Natural killer cell treated with Interleukin-12 subunit alpha and Interleukin-12 subunit beta and Interleukin-15 and Interleukin-18, amount 100 ng/mL, for 72 hours (primary cell): ENCODE results near the gene SCN3A. TPM values are rescaled to one million over a fixed set of nuclear protein-coding genes. Genes with fewer than 3 reads are reported as not detected.

ENCODE experiments used
- ATAC-seq, 2 donors: fragments of 150-1000 bp; cut with Tn5 transposase in 1 of 2; sonication (Bioruptor Pico), chemical (Tn5 transposase) in 1 of 2; 2 replicates each; pipeline ENCODE4 v1.10.0; 2021
- DNase-seq: peaks from one replicate; pipeline ENCODE4 v3.0.0; 2022; ENCODE audit warnings: low spot score
- H3K27ac Mint-ChIP-seq, 2 donors: 1 replicate in 1 of 2; 2 replicates in 1 of 2; pipeline ENCODE4 v1.8.0; 2022; ENCODE audit warnings: mixed read lengths in 2 of 2, mild to moderate bottlenecking in 1 of 2, moderate library complexity in 1 of 2
- H3K27me3 Mint-ChIP-seq, 2 donors: 1 replicate in 1 of 2; 2 replicates in 1 of 2; pipeline ENCODE4 v1.8.0; 2022; ENCODE audit warnings: mixed read lengths in 2 of 2
- H3K36me3 Mint-ChIP-seq: one replicate; pipeline ENCODE4 v1.8.0; 2022; ENCODE audit warnings: mixed read lengths
- H3K4me1 Mint-ChIP-seq, 2 donors: 1 replicate in 1 of 2; 2 replicates in 1 of 2; pipeline ENCODE4 v1.8.0; 2022; ENCODE audit warnings: low read depth in 2 of 2, mixed read lengths in 2 of 2, mild to moderate bottlenecking in 1 of 2
- H3K4me3 Mint-ChIP-seq: one replicate; pipeline ENCODE4 v1.8.0; 2022; ENCODE audit warnings: mixed read lengths
- H3K9me3 Mint-ChIP-seq: 2 replicates; pipeline ENCODE4 v1.8.0; 2022; ENCODE audit warnings: mixed read lengths
- total RNA-seq, 2 donors: library from RNA; stranded (reverse); gene quantifications; one replicate each; pipeline ENCODE4 v1.2.3, GENCODE V29; 2022

Gene SCN3A
- total RNA-seq, 2 donors from 2014 or later, result not detected

DNA sequence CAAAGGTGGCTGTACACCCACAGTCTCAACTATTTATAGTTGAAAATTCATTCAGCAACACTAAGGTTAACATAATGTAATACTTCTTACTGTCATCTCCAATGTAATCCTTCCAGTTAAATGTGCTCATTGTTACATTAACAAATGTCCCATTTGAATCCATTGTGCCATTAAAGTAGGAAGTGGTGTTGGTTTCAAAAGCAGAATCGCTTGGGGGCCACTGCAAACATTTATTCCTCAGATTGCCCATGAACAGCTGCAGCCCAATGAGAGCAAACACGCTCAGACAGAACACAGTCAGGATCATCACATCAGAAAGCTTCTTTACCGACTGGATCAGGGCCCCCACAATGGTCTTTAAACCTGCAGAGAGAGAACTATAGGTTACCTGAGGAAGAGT, 41.4 kb downstream of the SCN3A start:
- H3K36me3 Mint-ChIP-seq, result no peaks in the 10 kb centered on the region
- DNase-seq, result no peak
- H3K27ac Mint-ChIP-seq, result no peak overlapping the region
- ATAC-seq, result no peak
- no peaks in the 10 kb centered on the region for H3K27me3 Mint-ChIP-seq
- no peak overlapping the region for H3K4me3 Mint-ChIP-seq
- no peaks in the 10 kb centered on the region for H3K9me3 Mint-ChIP-seq
- H3K4me1 Mint-ChIP-seq, result no peaks in the 10 kb centered on the region

GRCh38 chr2:165161510-165161909, 42.3 kb downstream of the SCN3A start:
- no peak for ATAC-seq
- Mint-ChIP-seq H3K27me3 (no peaks in the 10 kb centered on the region), H3K9me3 (no peaks in the 10 kb centered on the region), H3K4me1 (no peaks in the 10 kb centered on the region), H3K4me3 (no peak overlapping the region), H3K36me3 (no peaks in the 10 kb centered on the region), H3K27ac (no peak overlapping the region)
- no peak for DNase-seq

DNA sequence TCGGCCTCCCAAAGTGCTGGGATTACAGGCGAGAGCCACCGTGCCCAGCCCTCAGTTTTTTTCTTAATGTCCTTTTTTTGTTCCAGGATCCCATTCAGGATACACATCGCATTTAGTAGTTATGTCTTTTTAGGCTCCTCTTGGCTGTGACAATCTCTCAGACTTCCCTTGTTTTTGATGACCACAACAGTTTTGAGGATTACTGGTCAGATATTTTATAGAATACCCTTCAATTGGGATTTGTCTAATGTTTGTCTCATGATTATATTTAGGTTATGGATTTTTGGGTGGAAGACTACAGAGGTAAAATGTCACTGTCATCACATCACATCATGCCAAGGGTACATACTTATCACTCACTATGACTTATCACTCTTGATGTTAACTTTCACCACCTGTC, 46.7 kb downstream of the SCN3A start:
- no peak overlapping the region for H3K27ac Mint-ChIP-seq
- H3K4me3 Mint-ChIP-seq, result no peak overlapping the region
- no peaks in the 10 kb centered on the region for H3K4me1 Mint-ChIP-seq
- ATAC-seq (no peak), DNase-seq (no peak)
- no peaks in the 10 kb centered on the region for H3K9me3 Mint-ChIP-seq
- no peaks in the 10 kb centered on the region for H3K36me3 Mint-ChIP-seq
- no peaks in the 10 kb centered on the region for H3K27me3 Mint-ChIP-seq

DNA sequence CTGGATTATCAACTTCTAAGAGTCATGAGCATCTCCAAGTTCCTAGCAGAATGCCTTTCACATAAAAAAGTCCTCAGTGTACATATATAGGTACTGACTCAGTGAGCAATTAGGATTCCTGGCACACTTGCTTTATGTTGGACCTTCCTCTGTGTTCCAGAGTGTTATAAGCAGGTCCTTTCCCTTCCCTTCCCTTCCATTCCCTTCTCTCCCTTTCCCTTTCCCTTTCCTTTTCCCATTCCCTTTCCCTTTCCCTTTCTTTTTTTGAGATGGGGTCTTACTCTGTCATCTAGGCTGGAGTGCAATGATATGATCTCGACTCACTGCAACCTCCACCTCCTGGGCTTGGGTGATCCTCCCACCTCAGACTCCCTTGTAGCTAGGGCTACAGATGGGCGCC, 48.7 kb downstream of the SCN3A start:
- ATAC-seq, result no peak
- H3K36me3 Mint-ChIP-seq, result no peaks in the 10 kb centered on the region
- H3K4me1 Mint-ChIP-seq, result no peaks in the 10 kb centered on the region
- H3K27me3 Mint-ChIP-seq, result no peaks in the 10 kb centered on the region
- no peak overlapping the region for H3K27ac Mint-ChIP-seq
- no peak for DNase-seq
- no peak overlapping the region for H3K4me3 Mint-ChIP-seq
- H3K9me3 Mint-ChIP-seq, result no peaks in the 10 kb centered on the region

GRCh38 chr2:165149439-165149838, 54.4 kb downstream of the SCN3A start:
- no peak overlapping the region for H3K27ac Mint-ChIP-seq
- H3K36me3 Mint-ChIP-seq, result no peaks in the 10 kb centered on the region
- H3K27me3 Mint-ChIP-seq, result peaks cover 0 to 3% of the 10 kb centered on the region in 2 donors
- H3K9me3 Mint-ChIP-seq, result no peaks in the 10 kb centered on the region
- no peaks in the 10 kb centered on the region for H3K4me1 Mint-ChIP-seq
- DNase-seq, result no peak
- H3K4me3 Mint-ChIP-seq, result no peak overlapping the region
- no peak for ATAC-seq

GRCh38 chr2:165147186-165148045, 56.4 kb downstream of the SCN3A start:
- Mint-ChIP-seq H3K27ac (no peak overlapping the region), H3K36me3 (no peaks in the 10 kb centered on the region), H3K9me3 (no peaks in the 10 kb centered on the region), H3K4me1 (no peaks in the 10 kb centered on the region), H3K4me3 (no peak overlapping the region), H3K27me3 (peaks cover 0 to 3% of the 10 kb centered on the region in 2 donors)
- ATAC-seq, result no peak
- DNase-seq, result no peak

- Mint-ChIP-seq H3K4me1 (no peaks in the 10 kb centered on the region), H3K27me3 (peaks cover 0 to 3% of the 10 kb centered on the region in 2 donors), H3K9me3 (no peaks in the 10 kb centered on the region), H3K27ac (no peak overlapping the region), H3K4me3 (no peak overlapping the region), H3K36me3 (no peaks in the 10 kb centered on the region)
- ATAC-seq, result no peak
- DNase-seq, result no peak
These were observed 59.5 kb downstream of the SCN3A start for GRCh38 chr2:165144315-165144714.

DNA sequence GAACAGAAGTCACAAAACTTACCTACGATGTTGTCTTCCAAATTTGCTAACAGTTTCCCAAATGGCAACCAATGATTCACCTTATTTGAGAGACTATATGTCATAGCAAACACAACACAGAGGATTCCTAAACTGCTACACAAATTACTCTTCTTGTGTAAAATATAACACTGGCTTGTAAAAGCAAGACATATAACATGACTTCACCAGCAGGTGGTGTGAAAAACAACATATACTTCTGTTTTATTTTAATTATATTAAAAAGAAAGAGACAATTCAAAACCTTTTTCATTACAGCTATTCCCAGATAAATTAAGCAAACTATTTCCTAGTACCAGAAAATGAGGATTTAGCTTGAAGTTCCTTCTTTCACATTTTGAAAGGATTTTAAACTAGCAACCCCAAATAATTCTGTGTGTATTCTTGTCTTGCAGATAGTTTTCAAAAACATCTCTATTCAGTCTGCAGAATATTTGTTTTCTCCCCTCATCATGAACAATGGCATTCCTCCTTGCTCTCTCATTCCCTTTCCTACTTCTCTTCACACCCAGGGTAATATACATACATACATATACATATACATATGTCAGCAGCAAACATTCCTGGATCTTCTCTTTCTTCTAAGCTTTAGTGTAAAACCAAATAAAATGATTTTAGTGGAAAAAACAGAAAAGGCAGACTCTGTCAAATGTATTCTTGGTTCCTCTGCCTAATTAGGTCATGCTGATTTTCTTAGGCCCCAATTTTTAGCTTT, 62.1 kb downstream of the SCN3A start:
- DNase-seq (no peak), ATAC-seq (no peak)
- no peak overlapping the region for H3K27ac Mint-ChIP-seq
- H3K4me3 Mint-ChIP-seq, result no peak overlapping the region
- H3K9me3 Mint-ChIP-seq, result peaks cover 3% of the 10 kb centered on the region
- H3K27me3 Mint-ChIP-seq, result no peaks in the 10 kb centered on the region
- H3K36me3 Mint-ChIP-seq, result no peaks in the 10 kb centered on the region
- no peaks in the 10 kb centered on the region for H3K4me1 Mint-ChIP-seq

- no peak for DNase-seq
- Mint-ChIP-seq H3K36me3 (no peaks in the 10 kb centered on the region), H3K9me3 (peaks cover 3% of the 10 kb centered on the region), H3K4me1 (no peaks in the 10 kb centered on the region), H3K27ac (no peak overlapping the region), H3K4me3 (no peak overlapping the region), H3K27me3 (no peaks in the 10 kb centered on the region)
- ATAC-seq, result no peak
These were observed 77.6 kb downstream of the SCN3A start for GRCh38 chr2:165126244-165126643.

- ATAC-seq, result no peak
- H3K4me3 Mint-ChIP-seq, result no peak overlapping the region
- no peaks in the 10 kb centered on the region for H3K4me1 Mint-ChIP-seq
These were observed 81.3 kb downstream of the SCN3A start for GRCh38 chr2:165122521-165122920.

GRCh38 chr2:165120740-165121467, 82.9 kb downstream of the SCN3A start:
- Mint-ChIP-seq H3K27ac (no peak overlapping the region), H3K4me1 (no peaks in the 10 kb centered on the region), H3K4me3 (no peak overlapping the region), H3K9me3 (no peaks in the 10 kb centered on the region), H3K27me3 (no peaks in the 10 kb centered on the region), H3K36me3 (no peaks in the 10 kb centered on the region)
- ATAC-seq (no peak), DNase-seq (no peak)

More at GRCh38 chr2:165122521-165122920, 81.3 kb downstream of the SCN3A start:
- Mint-ChIP-seq H3K36me3 (no peaks in the 10 kb centered on the region), H3K27me3 (no peaks in the 10 kb centered on the region), H3K27ac (no peak overlapping the region), H3K9me3 (no peaks in the 10 kb centered on the region)
- DNase-seq, result no peak

GRCh38 chr2:165115258-165115657, 88.6 kb downstream of the SCN3A start:
- Mint-ChIP-seq H3K27me3 (no peaks in the 10 kb centered on the region), H3K27ac (no peak overlapping the region), H3K36me3 (no peaks in the 10 kb centered on the region), H3K9me3 (no peaks in the 10 kb centered on the region), H3K4me3 (no peak overlapping the region), H3K4me1 (no peaks in the 10 kb centered on the region)
- ATAC-seq (no peak), DNase-seq (no peak)

- H3K27me3 Mint-ChIP-seq, result no peaks in the 10 kb centered on the region
- DNase-seq, result no peak
- H3K4me1 Mint-ChIP-seq, result no peaks in the 10 kb centered on the region
- H3K27ac Mint-ChIP-seq, result no peak overlapping the region
- H3K4me3 Mint-ChIP-seq, result no peak overlapping the region
- no peaks in the 10 kb centered on the region for H3K36me3 Mint-ChIP-seq
- no peaks in the 10 kb centered on the region for H3K9me3 Mint-ChIP-seq
- no peak for ATAC-seq
These were observed 89.4 kb downstream of the SCN3A start for GRCh38 chr2:165114346-165114939.
